Measurements from ENCODE around the gene ZNF302.
A peak's percentile ranks its signal among the peaks of the same experiment; 100 is the strongest.
"Not testable (repeated sequence)": the region's sequence is repeated elsewhere in the genome, so short reads cannot be mapped to it uniquely, and the experiment has no call there.

Gene ZNF302

DNA sequence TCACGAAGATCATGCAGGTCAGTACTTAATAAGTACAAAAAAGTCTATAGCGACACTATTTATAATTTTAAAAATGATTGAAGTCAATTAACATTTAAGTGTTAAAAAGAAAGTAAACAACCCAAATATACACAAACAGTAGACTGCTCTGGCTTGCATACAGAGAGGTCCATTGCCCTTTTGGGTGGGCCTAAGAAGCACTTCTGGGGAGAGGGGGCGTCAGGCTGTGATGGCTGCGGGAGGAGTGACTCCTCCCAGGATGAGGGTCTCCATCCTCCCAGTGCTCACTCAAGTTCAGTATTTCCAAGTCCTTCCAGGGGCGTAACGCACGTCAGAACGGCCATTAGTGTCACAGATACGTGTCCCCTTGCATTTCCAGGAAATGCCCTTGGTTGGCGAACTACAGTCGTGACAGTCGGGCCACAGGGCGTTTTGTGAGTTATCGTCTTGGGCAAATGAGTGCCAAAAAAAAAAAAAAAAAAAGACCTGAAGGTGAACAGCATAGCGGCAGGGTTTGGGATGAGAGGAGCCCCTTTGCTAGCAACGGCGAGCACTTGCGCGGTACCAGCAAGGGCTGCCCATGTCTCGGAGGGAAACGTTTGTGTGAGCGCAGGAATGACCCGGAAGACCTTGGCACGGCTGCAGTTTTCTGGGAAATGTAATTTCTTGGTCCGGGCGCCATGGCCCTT is 637 bp upstream of the ZNF302 start, which contains the start of gene SCGB2B2:
TSS of gene SCGB2B2 (minus strand) at position 463 of the 689 bp plus-strand sequence. CDS start 82,596 bp downstream, outside the sequence.
- no peaks in the 10 kb centered on the region for H3K79me2 ChIP-seq
- peaks cover 8% of the 10 kb centered on the region for H3K9me3 ChIP-seq (ENCODE audit: control insufficient read depth, low read length)
- peak within 1 kb of the TSS; percentile 81 for H3K9ac ChIP-seq
- H3K27ac ChIP-seq, result peak within 1 kb of the TSS; percentile 93
- no peaks in the 10 kb centered on the region for H3K27me3 ChIP-seq (ENCODE audit: control insufficient read depth, insufficient read depth, low read length)
- H3K4me1 ChIP-seq, result peaks cover 3% of the 10 kb centered on the region
- TF ChIP-seq, protein P1, sequence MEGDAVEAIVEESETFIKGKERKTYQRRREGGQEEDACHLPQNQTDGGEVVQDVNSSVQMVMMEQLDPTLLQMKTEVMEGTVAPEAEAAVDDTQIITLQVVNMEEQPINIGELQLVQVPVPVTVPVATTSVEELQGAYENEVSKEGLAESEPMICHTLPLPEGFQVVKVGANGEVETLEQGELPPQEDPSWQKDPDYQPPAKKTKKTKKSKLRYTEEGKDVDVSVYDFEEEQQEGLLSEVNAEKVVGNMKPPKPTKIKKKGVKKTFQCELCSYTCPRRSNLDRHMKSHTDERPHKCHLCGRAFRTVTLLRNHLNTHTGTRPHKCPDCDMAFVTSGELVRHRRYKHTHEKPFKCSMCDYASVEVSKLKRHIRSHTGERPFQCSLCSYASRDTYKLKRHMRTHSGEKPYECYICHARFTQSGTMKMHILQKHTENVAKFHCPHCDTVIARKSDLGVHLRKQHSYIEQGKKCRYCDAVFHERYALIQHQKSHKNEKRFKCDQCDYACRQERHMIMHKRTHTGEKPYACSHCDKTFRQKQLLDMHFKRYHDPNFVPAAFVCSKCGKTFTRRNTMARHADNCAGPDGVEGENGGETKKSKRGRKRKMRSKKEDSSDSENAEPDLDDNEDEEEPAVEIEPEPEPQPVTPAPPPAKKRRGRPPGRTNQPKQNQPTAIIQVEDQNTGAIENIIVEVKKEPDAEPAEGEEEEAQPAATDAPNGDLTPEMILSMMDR (IDR thresholded peaks at IDR 0.05), result no peak
- H2AFZ ChIP-seq, result peak within 1 kb of the TSS; percentile 88
- peak within 1 kb of the TSS; percentile 90 for H3K4me2 ChIP-seq (ENCODE audit: low read length)
- peak within 1 kb of the TSS; percentile 99 for H3K4me3 ChIP-seq (ENCODE audit: low read depth, low read length)
- peaks cover 6% of the 10 kb centered on the region for H3K36me3 ChIP-seq (ENCODE audit: control insufficient read depth, insufficient read depth, low read length)

DNA sequence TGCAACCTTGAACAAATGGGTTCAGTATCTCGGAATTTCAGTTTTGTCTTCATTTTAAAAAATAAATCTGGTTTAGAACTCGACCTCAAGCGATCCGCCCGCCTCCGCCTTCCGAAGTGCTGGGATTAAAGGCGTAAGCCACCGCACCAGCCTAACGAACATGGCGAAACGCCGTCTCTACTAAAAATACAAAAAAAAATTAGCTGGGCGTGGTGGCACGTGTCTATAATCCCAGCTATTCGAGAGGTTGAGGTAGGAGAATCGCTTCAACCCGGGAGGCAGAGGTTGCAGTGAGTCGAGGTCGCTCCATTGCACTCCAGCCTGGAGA is 571 bp downstream of the ZNF302 start:
- H3K9ac ChIP-seq, result peak overlapping the region; percentile 81
- H3K4me1 ChIP-seq, result peaks cover 3% of the 10 kb centered on the region
- H3K79me2 ChIP-seq, result no peaks in the 10 kb centered on the region
- H3K4me2 ChIP-seq (ENCODE audit: low read length), result peak overlapping the region; percentile 90
- TF ChIP-seq, protein P1 (IDR thresholded peaks at IDR 0.05), result no peak
- H3K4me3 ChIP-seq (ENCODE audit: low read depth, low read length), result peak overlapping the region; percentile 99
- H3K36me3 ChIP-seq (ENCODE audit: control insufficient read depth, insufficient read depth, low read length), result peaks cover 6% of the 10 kb centered on the region
- peak overlapping the region; percentile 88 for H2AFZ ChIP-seq
- peak overlapping the region; percentile 93 for H3K27ac ChIP-seq
- H3K27me3 ChIP-seq (ENCODE audit: control insufficient read depth, insufficient read depth, low read length), result no peaks in the 10 kb centered on the region
- H3K9me3 ChIP-seq (ENCODE audit: control insufficient read depth, low read length), result peaks cover 8% of the 10 kb centered on the region

- peak overlapping the region; percentile 90 for H3K4me2 ChIP-seq (ENCODE audit: low read length)
- no peaks in the 10 kb centered on the region for H3K27me3 ChIP-seq (ENCODE audit: control insufficient read depth, insufficient read depth, low read length)
- TF ChIP-seq, protein P1 (IDR thresholded peaks at IDR 0.05), result no peak
- H3K4me3 ChIP-seq (ENCODE audit: low read depth, low read length), result peak overlapping the region; percentile 99
- H3K9ac ChIP-seq, result no peak overlapping the region
- no peaks in the 10 kb centered on the region for H3K79me2 ChIP-seq
- no peak overlapping the region for H2AFZ ChIP-seq
- peaks cover 3% of the 10 kb centered on the region for H3K4me1 ChIP-seq
- H3K9me3 ChIP-seq (ENCODE audit: control insufficient read depth, low read length), result peaks cover 8% of the 10 kb centered on the region
- no peak overlapping the region for H3K27ac ChIP-seq
- H3K36me3 ChIP-seq (ENCODE audit: control insufficient read depth, insufficient read depth, low read length), result peaks cover 7% of the 10 kb centered on the region
Observed at GRCh38 chr19:34678421-34678820, 943 bp downstream of the ZNF302 start.

DNA sequence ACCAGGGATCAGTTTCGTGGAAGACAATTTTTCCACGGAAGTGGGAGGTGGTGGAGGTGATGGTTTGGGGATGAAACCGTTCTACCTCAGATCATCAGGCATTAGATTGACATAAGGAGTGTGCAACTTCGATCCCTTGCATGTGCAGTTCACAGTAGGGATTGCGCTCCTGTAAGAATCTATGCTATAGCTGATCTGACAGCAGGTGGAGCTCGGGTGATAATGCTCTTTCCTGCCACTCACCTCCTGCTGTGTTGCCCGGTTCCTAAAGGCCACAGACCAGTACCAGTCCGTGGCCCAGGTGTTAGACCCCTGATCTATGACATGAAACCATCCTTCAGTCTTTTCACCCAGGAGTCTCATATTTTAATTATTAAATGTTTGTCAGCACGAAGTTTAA is 4.0 kb downstream of the ZNF302 start:
- H3K4me3 ChIP-seq (ENCODE audit: low read depth, low read length), result no peak overlapping the region
- H3K36me3 ChIP-seq (ENCODE audit: control insufficient read depth, insufficient read depth, low read length), result peaks cover 15% of the 10 kb centered on the region

GRCh38 chr19:34685266-34685665 is 7.8 kb downstream of the ZNF302 start:
- H3K36me3 ChIP-seq (ENCODE audit: control insufficient read depth, insufficient read depth, low read length); H3K27ac ChIP-seq; H3K79me2 ChIP-seq; H3K9ac ChIP-seq; H3K4me2 ChIP-seq (ENCODE audit: low read length); H3K4me3 ChIP-seq (ENCODE audit: low read depth, low read length); H2AFZ ChIP-seq; H3K27me3 ChIP-seq (ENCODE audit: control insufficient read depth, insufficient read depth, low read length); H3K4me1 ChIP-seq: not testable (repeated sequence)
- peaks cover 12% of the 10 kb centered on the region for H3K9me3 ChIP-seq (ENCODE audit: control insufficient read depth, low read length)

More for the DNA sequence above, 4.0 kb downstream of the ZNF302 start:
- Histone ChIP-seq H2AFZ (no peak overlapping the region), H3K79me2 (no peaks in the 10 kb centered on the region), H3K4me1 (peaks cover 2% of the 10 kb centered on the region), H3K9me3 (ENCODE audit: control insufficient read depth, low read length) (peaks cover 17% of the 10 kb centered on the region), H3K27ac (no peak overlapping the region), H3K9ac (no peak overlapping the region), H3K4me2 (ENCODE audit: low read length) (no peak overlapping the region), H3K27me3 (ENCODE audit: control insufficient read depth, insufficient read depth, low read length) (no peaks in the 10 kb centered on the region)
- TF ChIP-seq, protein P1 (IDR thresholded peaks at IDR 0.05), result no peak
